ENCODE results near the gene THAP11.

THAP11 gene

DNA sequence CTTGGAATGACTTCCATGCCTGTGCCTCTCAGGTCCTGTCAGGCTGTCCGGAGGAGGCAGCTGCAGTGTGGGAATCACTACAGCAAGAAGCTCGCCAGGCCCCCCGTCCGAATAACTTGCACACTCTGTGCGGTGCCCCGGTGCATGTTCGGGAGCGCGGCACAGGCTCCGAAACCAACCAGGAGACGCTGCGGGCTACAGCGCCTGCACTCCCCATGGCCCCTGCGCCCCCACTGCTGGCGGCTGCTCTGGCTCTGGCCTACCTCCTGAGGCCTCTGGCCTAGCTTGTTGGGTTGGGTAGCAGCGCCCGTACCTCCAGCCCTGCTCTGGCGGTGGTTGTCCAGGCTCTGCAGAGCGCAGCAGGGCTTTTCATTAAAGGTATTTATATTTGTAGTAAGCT, 43.9 kb downstream of the THAP11 start:
- DNase-seq, result no peak

DNA sequence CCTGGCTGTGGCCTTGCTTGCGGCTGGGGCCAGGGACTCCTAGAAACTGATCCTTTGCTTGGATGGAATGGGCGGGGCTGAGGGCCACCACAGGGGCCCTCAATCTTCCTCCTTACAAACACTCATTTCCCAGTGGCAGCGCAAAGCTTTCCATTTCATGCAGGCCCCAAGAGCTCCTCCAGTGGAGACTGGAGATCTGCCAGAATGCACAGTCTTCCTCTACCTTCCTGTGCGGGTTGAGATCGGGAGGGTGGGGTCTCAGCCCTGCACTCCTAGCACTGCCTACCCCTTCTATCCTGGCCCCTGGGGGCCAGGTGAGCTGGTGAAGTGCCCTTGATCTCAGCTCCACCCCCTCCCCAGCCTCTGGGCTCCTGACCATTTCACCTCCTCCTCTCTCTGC, 44.3 kb downstream of the THAP11 start:
- no peak for DNase-seq

DNA sequence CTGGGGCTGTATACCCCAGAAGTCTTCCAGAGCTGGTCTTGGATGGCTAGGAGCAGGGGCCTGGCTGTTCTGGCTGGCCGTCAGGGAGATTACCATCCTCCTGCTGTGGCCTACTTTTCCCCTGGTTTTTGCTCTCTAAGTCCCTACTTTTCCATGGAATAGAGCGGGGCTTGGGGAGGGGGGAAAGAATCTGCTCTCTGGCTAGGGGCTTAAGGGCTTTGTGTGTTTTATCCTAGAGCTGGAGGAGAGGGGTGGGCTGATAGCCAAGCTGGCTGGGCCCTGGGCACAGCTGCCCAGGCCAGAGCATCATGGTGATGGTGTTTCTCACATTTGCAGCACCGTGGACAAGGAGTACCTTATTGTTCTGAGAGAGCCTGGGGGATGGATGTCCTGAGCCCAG, 46.2 kb downstream of the THAP11 start:
- no peak for DNase-seq

DNA sequence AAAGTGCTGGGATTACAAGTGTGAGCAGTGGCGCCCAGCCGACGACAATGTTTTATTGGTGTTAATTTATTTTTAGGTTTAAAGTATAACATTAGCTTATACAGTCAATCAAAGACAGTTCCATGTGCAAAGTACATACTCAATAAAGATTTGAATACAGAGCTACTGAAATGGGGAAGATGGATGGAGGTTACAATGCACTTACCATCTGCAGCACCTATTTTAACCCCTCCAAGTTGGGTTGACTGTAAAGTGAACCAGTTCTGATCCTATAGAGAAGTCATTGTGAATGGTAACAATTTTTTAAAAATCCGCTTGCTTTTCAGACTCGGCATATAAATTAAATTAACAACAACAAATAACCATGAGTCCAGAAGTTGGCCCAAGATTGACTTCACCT, 50.3 kb downstream of the THAP11 start:
- no peak for DNase-seq

DNA sequence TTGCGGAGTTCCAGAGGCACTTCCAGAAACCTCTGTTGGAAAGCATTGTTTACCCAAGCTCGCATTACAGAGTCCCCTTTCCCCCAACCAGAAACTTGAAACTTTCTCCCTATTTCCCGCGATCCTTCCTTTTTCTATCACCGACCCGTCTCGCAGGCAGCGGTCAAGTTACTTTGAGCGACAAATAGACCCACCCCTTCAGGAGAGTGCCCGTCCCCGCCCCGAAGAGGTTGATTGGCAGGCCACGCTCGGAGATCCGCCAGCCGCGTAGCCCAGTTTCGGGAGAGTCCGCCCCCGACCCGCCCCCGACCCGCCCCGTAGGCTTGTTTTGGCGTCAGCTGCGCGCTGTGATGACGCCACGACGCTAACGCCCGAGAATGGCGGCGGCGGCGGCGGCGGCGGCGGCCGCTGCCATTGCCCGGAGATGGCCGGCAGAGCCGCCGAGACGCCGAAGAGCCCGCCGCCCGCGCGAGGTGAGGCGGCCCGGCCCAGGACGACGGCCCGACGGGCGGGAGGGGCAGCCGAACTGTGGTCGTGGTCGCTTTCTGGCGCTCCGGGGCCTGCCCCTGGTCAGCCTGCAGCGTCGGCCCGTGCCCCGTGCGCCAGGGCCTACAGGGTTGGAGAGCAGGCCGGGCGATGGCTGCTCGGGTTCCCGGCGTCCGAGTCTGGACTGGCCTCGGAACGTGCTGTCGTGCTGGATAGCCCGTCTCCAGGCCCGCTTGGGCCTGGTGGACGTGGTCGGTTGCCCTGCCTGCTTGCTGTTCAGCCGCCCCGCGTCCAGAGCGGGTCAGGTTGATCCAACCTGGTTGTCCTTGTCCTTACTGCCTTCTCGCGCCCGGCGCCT, 51.0 kb downstream of the THAP11 start, which contains the start of gene PSKH1:
TSS of gene PSKH1 (plus strand) at position 356 of the 844 bp plus-strand sequence. CDS start 15,496 bp downstream, outside the sequence.
- DNase-seq, result peak; percentile 89 to 95 (median 92)

Data from T-helper 1 cell (primary cell).